HepG2 (cell line): Measurements from ENCODE around the gene LIME1. TPM values are rescaled to one million over a fixed set of nuclear protein-coding genes. Genes with fewer than 3 reads are reported as not detected.

ENCODE experiments used
- AKAP8 ChIP-seq: sonication (generic); formaldehyde crosslinking; IDR thresholded peaks from 2 replicates; pipeline ENCODE4 v1.5.1; 2020; ENCODE audit warnings: mild to moderate bottlenecking, missing genetic modification reagents
- KAT8 ChIP-seq: IDR thresholded peaks from 2 replicates; pipeline ENCODE4 v1.6.1; 2016; ENCODE audit warnings: missing genetic modification reagents, missing compliant biosample characterization
- KMT2A ChIP-seq: sonication (generic); formaldehyde crosslinking; IDR thresholded peaks from 2 replicates; pipeline ENCODE4 v1.4.0; 2020; ENCODE audit warnings: missing genetic modification reagents
- PHF5A ChIP-seq: IDR thresholded peaks from one replicate; pipeline ENCODE4 v1.6.1; 2018; ENCODE audit warnings: low read depth, missing genetic modification reagents; ENCODE audit not compliant: unreplicated experiment
- POLR2AphosphoS5 ChIP-seq: IDR thresholded peaks from 2 replicates; pipeline ENCODE4 v1.6.1; 2012; ENCODE audit warnings: low read depth, low read length
- SMAD3 ChIP-seq: sonication (generic); formaldehyde crosslinking; IDR thresholded peaks from 2 replicates; pipeline ENCODE4 v1.4.0; 2020; ENCODE audit warnings: missing genetic modification reagents
- SNAPC2 ChIP-seq: sonication (generic); formaldehyde crosslinking; IDR thresholded peaks from 2 replicates; pipeline ENCODE4 v1.8.1; 2022; ENCODE audit warnings: mild to moderate bottlenecking, missing genetic modification reagents
- ZFP90 ChIP-seq: sonication (generic); formaldehyde crosslinking; IDR thresholded peaks from 2 replicates; pipeline ENCODE4 v1.8.0; 2022; ENCODE audit warnings: missing genetic modification reagents, mild to moderate bottlenecking, inconsistent platforms, borderline replicate concordance
- ZNF274 ChIP-seq: sonication (generic); formaldehyde crosslinking; IDR thresholded peaks from 2 replicates; pipeline ENCODE4 v1.5.1; 2020; ENCODE audit warnings: mild to moderate bottlenecking, missing genetic modification reagents
- ZNF383 ChIP-seq: sonication (generic); formaldehyde crosslinking; IDR thresholded peaks from 2 replicates; pipeline ENCODE4 v1.4.0; 2020; ENCODE audit warnings: missing genetic modification reagents, mild to moderate bottlenecking, borderline replicate concordance
- ZNF567 ChIP-seq: sonication (generic); formaldehyde crosslinking; IDR thresholded peaks from 2 replicates; pipeline ENCODE4 v1.8.1; 2023; ENCODE audit warnings: mild to moderate bottlenecking, missing genetic modification reagents, borderline replicate concordance
- polyA plus RNA-seq, 8 experiments: library from polyadenylated mRNA; depleted of rRNA in 3 of 8; stranded (reverse) in 7 of 8; unstranded in 1 of 8; fragments of >200 nt; fragmentation: Illumina TruSeq in 4 of 8; extraction: Trizol in 4 of 8; gene quantifications; 2 replicates each; pipeline versions ENCODE4 v1.2.1 to v1.2.3, GENCODE V29; 2011 to 2016; ENCODE audit warnings: low read depth in 4 of 8, missing spikeins in 1 of 8, mixed read lengths in 1 of 8; ENCODE audit not compliant: insufficient read depth in 1 of 8
- total RNA-seq, 5 experiments: library from RNA; depleted of rRNA; stranded (reverse); fragments of >200 nt; fragmentation: Illumina TruSeq; extraction: Trizol; gene quantifications; 2 replicates each; pipeline ENCODE4 v1.2.3, GENCODE V29; 2016; ENCODE audit warnings: low read depth in 1 of 5
- TF ChIP-seq, protein P1 (sequence below): sonication (generic); formaldehyde crosslinking; IDR thresholded peaks from 2 replicates; pipeline ENCODE4 v1.4.0; 2020; ENCODE audit warnings: missing genetic modification reagents; ENCODE audit errors: not compliant biosample characterization
- TF ChIP-seq, protein P2 (sequence below): sonication (generic); formaldehyde crosslinking; conservative IDR thresholded peaks from 2 replicates; pipeline ENCODE4 v1.4.0; 2020; ENCODE audit warnings: mild to moderate bottlenecking, missing genetic modification reagents, moderate library complexity
- TF ChIP-seq, protein P3 (sequence below): sonication (generic); formaldehyde crosslinking; IDR thresholded peaks from 2 replicates; pipeline ENCODE4 v1.8.1; 2022; ENCODE audit warnings: low read depth, mild to moderate bottlenecking, missing genetic modification reagents
- TF ChIP-seq, protein P4 (sequence below): IDR thresholded peaks from 2 replicates; pipeline ENCODE4 v1.6.1; 2016; ENCODE audit warnings: low read depth, missing genetic modification reagents, missing compliant biosample characterization

LIME1 gene
- total and polyA plus RNA-seq, 2 of the 13 experiments (the other 11 are each of a cell fraction or from before 2014, with no cell fraction given), result 13.0 to 61.5 TPM

DNA sequence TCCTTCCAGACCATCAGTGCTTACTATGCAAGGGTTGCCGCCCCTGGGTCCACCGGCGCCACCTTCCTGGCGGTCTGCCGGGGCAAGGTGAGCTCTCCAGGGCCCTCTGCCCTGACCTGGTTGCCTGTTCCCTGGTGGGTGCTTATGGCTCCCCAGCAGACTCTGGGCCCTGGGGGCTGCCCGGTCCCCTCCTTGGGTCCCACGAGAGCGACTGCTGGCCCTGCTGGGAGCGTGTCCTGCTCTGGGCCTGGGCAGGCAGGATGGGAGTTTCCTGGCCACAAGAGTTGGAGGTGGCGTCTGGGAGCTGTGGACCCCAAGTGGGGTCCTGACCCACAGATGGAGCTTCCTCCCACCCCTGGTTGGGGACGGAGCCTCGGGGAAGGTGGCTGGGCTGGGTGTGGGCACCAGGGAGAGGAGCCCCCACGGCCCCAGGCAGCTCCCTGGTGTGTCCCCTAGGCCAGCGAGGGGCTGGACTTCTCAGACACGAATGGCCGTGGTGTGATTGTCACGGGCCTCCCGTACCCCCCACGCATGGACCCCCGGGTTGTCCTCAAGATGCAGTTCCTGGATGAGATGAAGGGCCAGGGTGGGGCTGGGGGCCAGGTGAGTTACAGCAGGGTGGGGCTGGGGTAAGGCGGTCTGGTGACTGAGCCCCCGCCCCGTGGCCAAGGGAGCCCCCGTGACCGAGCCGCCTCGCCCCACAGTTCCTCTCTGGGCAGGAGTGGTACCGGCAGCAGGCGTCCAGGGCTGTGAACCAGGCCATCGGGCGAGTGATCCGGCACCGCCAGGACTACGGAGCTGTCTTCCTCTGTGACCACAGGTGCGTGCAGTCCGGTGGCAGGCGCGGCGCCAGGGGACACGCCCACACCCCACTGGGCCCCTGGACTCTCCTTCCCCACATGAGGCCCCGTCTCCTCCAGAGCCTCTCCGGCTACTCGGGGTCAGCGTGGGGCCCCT lies 47.1 kb upstream of the LIME1 start (continued):
- TF ChIP-seq ZNF274 (CRISPR knock-in tag), result 0 out of 2 replicates have a peak, but pooled peaks have one; percentile 43
- TF ChIP-seq, protein P1, sequence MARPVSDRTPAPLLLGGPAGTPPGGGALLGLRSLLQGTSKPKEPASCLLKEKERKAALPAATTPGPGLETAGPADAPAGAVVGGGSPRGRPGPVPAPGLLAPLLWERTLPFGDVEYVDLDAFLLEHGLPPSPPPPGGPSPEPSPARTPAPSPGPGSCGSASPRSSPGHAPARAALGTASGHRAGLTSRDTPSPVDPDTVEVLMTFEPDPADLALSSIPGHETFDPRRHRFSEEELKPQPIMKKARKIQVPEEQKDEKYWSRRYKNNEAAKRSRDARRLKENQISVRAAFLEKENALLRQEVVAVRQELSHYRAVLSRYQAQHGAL (CRISPR knock-in tag), result no peak
- TF ChIP-seq SNAPC2 (CRISPR knock-in tag), result no peak
- no peak for TF ChIP-seq PHF5A
- TF ChIP-seq, protein P2, sequence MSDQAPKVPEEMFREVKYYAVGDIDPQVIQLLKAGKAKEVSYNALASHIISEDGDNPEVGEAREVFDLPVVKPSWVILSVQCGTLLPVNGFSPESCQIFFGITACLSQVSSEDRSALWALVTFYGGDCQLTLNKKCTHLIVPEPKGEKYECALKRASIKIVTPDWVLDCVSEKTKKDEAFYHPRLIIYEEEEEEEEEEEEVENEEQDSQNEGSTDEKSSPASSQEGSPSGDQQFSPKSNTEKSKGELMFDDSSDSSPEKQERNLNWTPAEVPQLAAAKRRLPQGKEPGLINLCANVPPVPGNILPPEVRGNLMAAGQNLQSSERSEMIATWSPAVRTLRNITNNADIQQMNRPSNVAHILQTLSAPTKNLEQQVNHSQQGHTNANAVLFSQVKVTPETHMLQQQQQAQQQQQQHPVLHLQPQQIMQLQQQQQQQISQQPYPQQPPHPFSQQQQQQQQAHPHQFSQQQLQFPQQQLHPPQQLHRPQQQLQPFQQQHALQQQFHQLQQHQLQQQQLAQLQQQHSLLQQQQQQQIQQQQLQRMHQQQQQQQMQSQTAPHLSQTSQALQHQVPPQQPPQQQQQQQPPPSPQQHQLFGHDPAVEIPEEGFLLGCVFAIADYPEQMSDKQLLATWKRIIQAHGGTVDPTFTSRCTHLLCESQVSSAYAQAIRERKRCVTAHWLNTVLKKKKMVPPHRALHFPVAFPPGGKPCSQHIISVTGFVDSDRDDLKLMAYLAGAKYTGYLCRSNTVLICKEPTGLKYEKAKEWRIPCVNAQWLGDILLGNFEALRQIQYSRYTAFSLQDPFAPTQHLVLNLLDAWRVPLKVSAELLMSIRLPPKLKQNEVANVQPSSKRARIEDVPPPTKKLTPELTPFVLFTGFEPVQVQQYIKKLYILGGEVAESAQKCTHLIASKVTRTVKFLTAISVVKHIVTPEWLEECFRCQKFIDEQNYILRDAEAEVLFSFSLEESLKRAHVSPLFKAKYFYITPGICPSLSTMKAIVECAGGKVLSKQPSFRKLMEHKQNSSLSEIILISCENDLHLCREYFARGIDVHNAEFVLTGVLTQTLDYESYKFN, result no peak
- TF ChIP-seq POLR2AphosphoS5, result peak; percentile 2; the same call in 1 of the 2 replicates
- TF ChIP-seq ZNF383 (CRISPR knock-in tag), result no peak
- TF ChIP-seq, protein P3, sequence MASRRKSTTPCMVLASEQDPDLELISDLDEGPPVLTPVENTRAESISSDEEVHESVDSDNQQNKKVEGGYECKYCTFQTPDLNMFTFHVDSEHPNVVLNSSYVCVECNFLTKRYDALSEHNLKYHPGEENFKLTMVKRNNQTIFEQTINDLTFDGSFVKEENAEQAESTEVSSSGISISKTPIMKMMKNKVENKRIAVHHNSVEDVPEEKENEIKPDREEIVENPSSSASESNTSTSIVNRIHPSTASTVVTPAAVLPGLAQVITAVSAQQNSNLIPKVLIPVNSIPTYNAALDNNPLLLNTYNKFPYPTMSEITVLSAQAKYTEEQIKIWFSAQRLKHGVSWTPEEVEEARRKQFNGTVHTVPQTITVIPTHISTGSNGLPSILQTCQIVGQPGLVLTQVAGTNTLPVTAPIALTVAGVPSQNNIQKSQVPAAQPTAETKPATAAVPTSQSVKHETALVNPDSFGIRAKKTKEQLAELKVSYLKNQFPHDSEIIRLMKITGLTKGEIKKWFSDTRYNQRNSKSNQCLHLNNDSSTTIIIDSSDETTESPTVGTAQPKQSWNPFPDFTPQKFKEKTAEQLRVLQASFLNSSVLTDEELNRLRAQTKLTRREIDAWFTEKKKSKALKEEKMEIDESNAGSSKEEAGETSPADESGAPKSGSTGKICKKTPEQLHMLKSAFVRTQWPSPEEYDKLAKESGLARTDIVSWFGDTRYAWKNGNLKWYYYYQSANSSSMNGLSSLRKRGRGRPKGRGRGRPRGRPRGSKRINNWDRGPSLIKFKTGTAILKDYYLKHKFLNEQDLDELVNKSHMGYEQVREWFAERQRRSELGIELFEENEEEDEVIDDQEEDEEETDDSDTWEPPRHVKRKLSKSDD (CRISPR knock-in tag), result no peak
- no peak for TF ChIP-seq SMAD3 (CRISPR knock-in tag)
- no peak for TF ChIP-seq KMT2A (CRISPR knock-in tag)
- no peak for TF ChIP-seq ZNF567 (CRISPR knock-in tag)
- TF ChIP-seq KAT8, result no peak
- TF ChIP-seq, protein P4, sequence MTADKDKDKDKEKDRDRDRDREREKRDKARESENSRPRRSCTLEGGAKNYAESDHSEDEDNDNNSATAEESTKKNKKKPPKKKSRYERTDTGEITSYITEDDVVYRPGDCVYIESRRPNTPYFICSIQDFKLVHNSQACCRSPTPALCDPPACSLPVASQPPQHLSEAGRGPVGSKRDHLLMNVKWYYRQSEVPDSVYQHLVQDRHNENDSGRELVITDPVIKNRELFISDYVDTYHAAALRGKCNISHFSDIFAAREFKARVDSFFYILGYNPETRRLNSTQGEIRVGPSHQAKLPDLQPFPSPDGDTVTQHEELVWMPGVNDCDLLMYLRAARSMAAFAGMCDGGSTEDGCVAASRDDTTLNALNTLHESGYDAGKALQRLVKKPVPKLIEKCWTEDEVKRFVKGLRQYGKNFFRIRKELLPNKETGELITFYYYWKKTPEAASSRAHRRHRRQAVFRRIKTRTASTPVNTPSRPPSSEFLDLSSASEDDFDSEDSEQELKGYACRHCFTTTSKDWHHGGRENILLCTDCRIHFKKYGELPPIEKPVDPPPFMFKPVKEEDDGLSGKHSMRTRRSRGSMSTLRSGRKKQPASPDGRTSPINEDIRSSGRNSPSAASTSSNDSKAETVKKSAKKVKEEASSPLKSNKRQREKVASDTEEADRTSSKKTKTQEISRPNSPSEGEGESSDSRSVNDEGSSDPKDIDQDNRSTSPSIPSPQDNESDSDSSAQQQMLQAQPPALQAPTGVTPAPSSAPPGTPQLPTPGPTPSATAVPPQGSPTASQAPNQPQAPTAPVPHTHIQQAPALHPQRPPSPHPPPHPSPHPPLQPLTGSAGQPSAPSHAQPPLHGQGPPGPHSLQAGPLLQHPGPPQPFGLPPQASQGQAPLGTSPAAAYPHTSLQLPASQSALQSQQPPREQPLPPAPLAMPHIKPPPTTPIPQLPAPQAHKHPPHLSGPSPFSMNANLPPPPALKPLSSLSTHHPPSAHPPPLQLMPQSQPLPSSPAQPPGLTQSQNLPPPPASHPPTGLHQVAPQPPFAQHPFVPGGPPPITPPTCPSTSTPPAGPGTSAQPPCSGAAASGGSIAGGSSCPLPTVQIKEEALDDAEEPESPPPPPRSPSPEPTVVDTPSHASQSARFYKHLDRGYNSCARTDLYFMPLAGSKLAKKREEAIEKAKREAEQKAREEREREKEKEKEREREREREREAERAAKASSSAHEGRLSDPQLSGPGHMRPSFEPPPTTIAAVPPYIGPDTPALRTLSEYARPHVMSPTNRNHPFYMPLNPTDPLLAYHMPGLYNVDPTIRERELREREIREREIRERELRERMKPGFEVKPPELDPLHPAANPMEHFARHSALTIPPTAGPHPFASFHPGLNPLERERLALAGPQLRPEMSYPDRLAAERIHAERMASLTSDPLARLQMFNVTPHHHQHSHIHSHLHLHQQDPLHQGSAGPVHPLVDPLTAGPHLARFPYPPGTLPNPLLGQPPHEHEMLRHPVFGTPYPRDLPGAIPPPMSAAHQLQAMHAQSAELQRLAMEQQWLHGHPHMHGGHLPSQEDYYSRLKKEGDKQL (CRISPR knock-in tag), result no peak
- TF ChIP-seq AKAP8 (CRISPR knock-in tag), result 0 out of 2 replicates have a peak, but pooled peaks have one; percentile 27
- 0 out of 2 replicates have a peak, but pooled peaks have one; percentile 27 for TF ChIP-seq ZFP90 (CRISPR knock-in tag)
